Measurements from ENCODE around the gene NTM. TPM values are rescaled to one million over a fixed set of nuclear protein-coding genes. Genes with fewer than 3 reads are reported as not detected.

The NTM gene
- total RNA-seq, 1 experiment from 2014 or later: 15.8 TPM

GRCh38 chr11:131766637-131767036 is 396.2 kb downstream of the NTM start:
- DNase-seq (ENCODE audit: low read depth): no peak

- DNase-seq (ENCODE audit: low read depth): peak; percentile 58
Observed at GRCh38 chr11:131767421-131767820, 397.0 kb downstream of the NTM start.

- DNase-seq (ENCODE audit: low read depth): no peak
Observed at GRCh38 chr11:131770801-131771200, 400.4 kb downstream of the NTM start.

GRCh38 chr11:131771471-131771870 is 401.1 kb downstream of the NTM start:
- DNase-seq (ENCODE audit: low read depth): no peak

- no peak for DNase-seq (ENCODE audit: low read depth)
Observed at GRCh38 chr11:131773626-131774025, 403.2 kb downstream of the NTM start.

GRCh38 chr11:131776211-131776610 is 405.8 kb downstream of the NTM start:
- no peak for DNase-seq (ENCODE audit: low read depth)

- no peak for DNase-seq (ENCODE audit: low read depth)
Observed at GRCh38 chr11:131785801-131786200, 415.4 kb downstream of the NTM start.

GRCh38 chr11:131787119-131787518 is 416.7 kb downstream of the NTM start:
- no peak for DNase-seq (ENCODE audit: low read depth)

- DNase-seq (ENCODE audit: low read depth): no peak
Observed at GRCh38 chr11:131790586-131790985, 420.2 kb downstream of the NTM start.

GRCh38 chr11:131792243-131792642 is 421.8 kb downstream of the NTM start:
- DNase-seq (ENCODE audit: low read depth): peak; percentile 28

- no peak for DNase-seq (ENCODE audit: low read depth)
Observed at GRCh38 chr11:131796089-131796488, 425.7 kb downstream of the NTM start.

GRCh38 chr11:131796541-131796940 is 426.1 kb downstream of the NTM start:
- no peak for DNase-seq (ENCODE audit: low read depth)

GRCh38 chr11:131800452-131800851 is 430.0 kb downstream of the NTM start:
- no peak for DNase-seq (ENCODE audit: low read depth)

- no peak for DNase-seq (ENCODE audit: low read depth)
Observed at GRCh38 chr11:131802440-131803115, 432.2 kb downstream of the NTM start.

GRCh38 chr11:131807876-131808275 is 437.5 kb downstream of the NTM start:
- no peak for DNase-seq (ENCODE audit: low read depth)

GRCh38 chr11:131808470-131808869 is 438.1 kb downstream of the NTM start:
- peak; percentile 52 for DNase-seq (ENCODE audit: low read depth)

GRCh38 chr11:131809203-131809918 is 438.9 kb downstream of the NTM start:
- DNase-seq (ENCODE audit: low read depth): peak; percentile 41

GRCh38 chr11:131810541-131810940 is 440.1 kb downstream of the NTM start:
- no peak for DNase-seq (ENCODE audit: low read depth)

GRCh38 chr11:131811383-131811782 is 441.0 kb downstream of the NTM start:
- peak; percentile 63 for DNase-seq (ENCODE audit: low read depth)

GRCh38 chr11:131814108-131814507 is 443.7 kb downstream of the NTM start:
- no peak for DNase-seq (ENCODE audit: low read depth)

- DNase-seq (ENCODE audit: low read depth): no peak
Observed at GRCh38 chr11:131815590-131815989, 445.2 kb downstream of the NTM start.

GRCh38 chr11:131816051-131816450 is 445.6 kb downstream of the NTM start:
- no peak for DNase-seq (ENCODE audit: low read depth)

- DNase-seq (ENCODE audit: low read depth): no peak
Observed at GRCh38 chr11:131817687-131818188, 447.3 kb downstream of the NTM start.
